Measurements from ENCODE around the gene F13A1.

DNA sequence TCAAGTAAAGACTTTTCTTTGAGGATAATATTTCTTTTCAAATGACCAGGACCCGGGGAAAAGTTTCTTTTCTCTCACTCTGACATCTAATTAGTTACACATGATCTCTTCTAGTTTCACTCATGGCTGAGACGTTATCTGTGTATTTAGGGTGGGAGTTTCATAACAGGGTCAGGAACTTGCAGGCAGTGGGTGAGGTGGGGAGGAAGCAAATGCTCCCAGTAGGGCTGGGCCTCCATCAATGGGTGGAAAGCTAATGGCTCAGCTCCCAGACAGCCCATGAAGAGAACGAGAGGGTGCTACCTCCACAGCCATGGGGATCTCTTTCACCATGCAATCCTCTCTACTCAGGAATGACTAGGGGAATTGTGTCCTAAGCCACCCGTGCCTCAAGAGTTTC lies 119.3 kb downstream of the F13A1 start:
- no peak for TF ChIP-seq EZH2 (IDR thresholded peaks at IDR 0.05; ENCODE audit: insufficient read depth, poor library complexity, severe bottlenecking)
- no peak for TF ChIP-seq EZH2phosphoT487 (IDR thresholded peaks at IDR 0.05; ENCODE audit: insufficient read depth, low read depth)
